Type B pancreatic cell (in vitro differentiated cells): ENCODE results near the gene THOC2. TPM values are rescaled to one million over a fixed set of nuclear protein-coding genes. Genes with fewer than 3 reads are reported as not detected.
"Not testable (repeated sequence)": the region's sequence is repeated elsewhere in the genome, so short reads cannot be mapped to it uniquely, and the experiment has no call there.

Source experiments
- DNase-seq: peaks from one replicate; pipeline ENCODE4 v3.0.0; 2021; ENCODE audit warnings: mixed read lengths; ENCODE audit not compliant: unreplicated experiment; ENCODE audit errors: extremely low spot score
- H3K27ac Mint-ChIP-seq: 2 replicates; pipeline ENCODE4 v1.8.0; 2021; ENCODE audit warnings: mild to moderate bottlenecking, mixed read lengths
- H3K27me3 Mint-ChIP-seq: 2 replicates; pipeline ENCODE4 v1.8.0; 2021; ENCODE audit warnings: mixed read lengths
- H3K36me3 Mint-ChIP-seq: 2 replicates; pipeline ENCODE4 v1.8.0; 2021; ENCODE audit warnings: mixed read lengths
- H3K4me1 Mint-ChIP-seq: one replicate; pipeline ENCODE4 v1.8.0; 2021; ENCODE audit warnings: mixed read lengths; ENCODE audit not compliant: unreplicated experiment
- H3K4me3 Mint-ChIP-seq: 2 replicates; pipeline ENCODE4 v1.8.0; 2021; ENCODE audit warnings: mild to moderate bottlenecking, mixed read lengths
- H3K9me3 Mint-ChIP-seq: 2 replicates; pipeline ENCODE4 v1.8.0; 2021; ENCODE audit warnings: mixed read lengths
- CTCF ChIP-seq: fragments of 200-600 bp; sonication (generic); conservative IDR thresholded peaks from 2 replicates; pipeline ENCODE4 v1.5.0; 2021; ENCODE audit warnings: antibody characterized with exemption, mild to moderate bottlenecking
- total RNA-seq: library from RNA; stranded (reverse); gene quantifications from 2 replicates; pipeline ENCODE4 v1.2.1, GENCODE V29; 2021; ENCODE audit warnings: low replicate concordance

Gene THOC2
- total RNA-seq, 1 donor from 2014 or later = 96.2 TPM

- H3K27me3 Mint-ChIP-seq = no peaks in the 10 kb centered on the region
- H3K4me3 Mint-ChIP-seq = peak overlapping the region; percentile 97
- peaks cover 3% of the 10 kb centered on the region for H3K4me1 Mint-ChIP-seq
- no peak for TF ChIP-seq CTCF
- DNase-seq = no peak
- H3K27ac Mint-ChIP-seq = peak overlapping the region; percentile 93
- H3K9me3 Mint-ChIP-seq = no peaks in the 10 kb centered on the region
- H3K36me3 Mint-ChIP-seq = peaks cover 16% of the 10 kb centered on the region
Measured at GRCh38 chrX:123731258-123731986, 1.4 kb downstream of the THOC2 start.

GRCh38 chrX:123728554-123728953 lies 4.3 kb downstream of the THOC2 start:
- peaks cover 21% of the 10 kb centered on the region for H3K36me3 Mint-ChIP-seq
- TF ChIP-seq CTCF = no peak
- H3K4me1 Mint-ChIP-seq = peaks cover 3% of the 10 kb centered on the region
- H3K27me3 Mint-ChIP-seq = no peaks in the 10 kb centered on the region
- H3K27ac Mint-ChIP-seq = no peak overlapping the region
- no peak for DNase-seq
- no peaks in the 10 kb centered on the region for H3K9me3 Mint-ChIP-seq
- no peak overlapping the region for H3K4me3 Mint-ChIP-seq

- peaks cover 3% of the 10 kb centered on the region for H3K4me1 Mint-ChIP-seq
- H3K36me3 Mint-ChIP-seq = peaks cover 21% of the 10 kb centered on the region
- H3K4me3 Mint-ChIP-seq = no peak overlapping the region
- no peak for TF ChIP-seq CTCF
- no peaks in the 10 kb centered on the region for H3K9me3 Mint-ChIP-seq
- DNase-seq = no peak
- H3K27ac Mint-ChIP-seq = no peak overlapping the region
- no peaks in the 10 kb centered on the region for H3K27me3 Mint-ChIP-seq
Measured at GRCh38 chrX:123728016-123728415, 4.8 kb downstream of the THOC2 start.

GRCh38 chrX:123722193-123722592 lies 10.7 kb downstream of the THOC2 start:
- DNase-seq, H3K27me3 Mint-ChIP-seq, H3K4me1 Mint-ChIP-seq, H3K9me3 Mint-ChIP-seq, H3K27ac Mint-ChIP-seq, H3K4me3 Mint-ChIP-seq: not testable (repeated sequence)
- H3K36me3 Mint-ChIP-seq = peaks cover 13% of the 10 kb centered on the region

GRCh38 chrX:123720486-123720885 lies 12.4 kb downstream of the THOC2 start:
- H3K27ac Mint-ChIP-seq = no peak overlapping the region
- H3K4me1 Mint-ChIP-seq = no peaks in the 10 kb centered on the region
- H3K27me3 Mint-ChIP-seq = no peaks in the 10 kb centered on the region
- no peak for DNase-seq
- no peak for TF ChIP-seq CTCF
- no peaks in the 10 kb centered on the region for H3K9me3 Mint-ChIP-seq
- peaks cover 13% of the 10 kb centered on the region for H3K36me3 Mint-ChIP-seq
- H3K4me3 Mint-ChIP-seq = no peak overlapping the region

GRCh38 chrX:123713841-123714240 lies 19.0 kb downstream of the THOC2 start:
- no peaks in the 10 kb centered on the region for H3K4me1 Mint-ChIP-seq
- H3K4me3 Mint-ChIP-seq = no peak overlapping the region
- H3K27ac Mint-ChIP-seq = no peak overlapping the region
- peaks cover 9% of the 10 kb centered on the region for H3K36me3 Mint-ChIP-seq
- H3K9me3 Mint-ChIP-seq = no peaks in the 10 kb centered on the region
- H3K27me3 Mint-ChIP-seq = no peaks in the 10 kb centered on the region
- no peak for DNase-seq
- TF ChIP-seq CTCF = no peak
